Astrocyte (in vitro differentiated cells and primary cell): Measurements from ENCODE around the gene MTA3. TPM values are rescaled to one million over a fixed set of nuclear protein-coding genes. Genes with fewer than 3 reads are reported as not detected.

ENCODE experiments used
- DNase-seq: peaks from one replicate; pipeline ENCODE4 v3.0.0-alpha.2; 2010; ENCODE audit warnings: low read depth
- FAIRE-seq: peaks from 2 replicates; lab custom pipeline; 2011; peaks lifted over from hg19 to GRCh38; lab: Jason Lieb, UNC
- H2AFZ ChIP-seq: 2 replicates; pipeline ENCODE4 v1.6.0; 2012; ENCODE audit warnings: low read depth, low read length, inconsistent platforms
- H3K27ac ChIP-seq: 2 replicates; pipeline ENCODE4 v1.5.1; 2011; ENCODE audit warnings: low read depth, low read length, inconsistent platforms
- H3K27me3 ChIP-seq: 2 replicates; pipeline ENCODE4 v1.6.0; 2011; ENCODE audit warnings: low read length, inconsistent platforms; ENCODE audit not compliant: insufficient read depth
- H3K36me3 ChIP-seq: 2 replicates; pipeline ENCODE4 v1.5.1; 2011; ENCODE audit warnings: low read length, inconsistent platforms; ENCODE audit not compliant: insufficient read depth
- H3K4me1 ChIP-seq: 2 replicates; pipeline ENCODE4 v1.5.1; 2011; ENCODE audit warnings: low read length, inconsistent platforms; ENCODE audit not compliant: insufficient read depth
- H3K4me2 ChIP-seq: 2 replicates; pipeline ENCODE4 v1.6.0; 2012; ENCODE audit warnings: low read length, inconsistent platforms
- H3K4me3 ChIP-seq: 2 replicates; pipeline ENCODE4 v1.5.1; 2011; ENCODE audit warnings: low read depth, mild to moderate bottlenecking, low read length, inconsistent platforms; ENCODE audit not compliant: insufficient read depth
- H3K79me2 ChIP-seq: 2 replicates; pipeline ENCODE4 v1.6.0; 2012; ENCODE audit warnings: mild to moderate bottlenecking, low read length, inconsistent platforms; ENCODE audit not compliant: insufficient read depth
- H3K9ac ChIP-seq: 2 replicates; pipeline ENCODE4 v1.6.0; 2012; ENCODE audit warnings: mild to moderate bottlenecking, low read length, inconsistent platforms
- H3K9me3 ChIP-seq: 2 replicates; pipeline ENCODE4 v1.5.1; 2012; ENCODE audit warnings: low read depth, mild to moderate bottlenecking, low read length, inconsistent platforms; ENCODE audit not compliant: insufficient read depth
- H4K20me1 ChIP-seq: 2 replicates; pipeline ENCODE4 v1.6.0; 2012; ENCODE audit warnings: low read length, inconsistent platforms; ENCODE audit not compliant: insufficient read depth
- H3K27ac Mint-ChIP-seq: one replicate; pipeline ENCODE4 v1.8.0; 2021; ENCODE audit warnings: mild to moderate bottlenecking, mixed read lengths; ENCODE audit not compliant: unreplicated experiment
- H3K27me3 Mint-ChIP-seq: one replicate; pipeline ENCODE4 v1.8.0; 2021; ENCODE audit warnings: low read depth, mixed read lengths; ENCODE audit not compliant: unreplicated experiment
- H3K36me3 Mint-ChIP-seq: one replicate; pipeline ENCODE4 v1.8.0; 2021; ENCODE audit warnings: low read depth, mixed read lengths; ENCODE audit not compliant: unreplicated experiment
- H3K4me1 Mint-ChIP-seq: one replicate; pipeline ENCODE4 v1.8.0; 2021; ENCODE audit warnings: low read depth, mixed read lengths; ENCODE audit not compliant: unreplicated experiment
- H3K4me3 Mint-ChIP-seq: one replicate; pipeline ENCODE4 v1.8.0; 2021; ENCODE audit warnings: mild to moderate bottlenecking, moderate library complexity, mixed read lengths; ENCODE audit not compliant: unreplicated experiment
- H3K9me3 Mint-ChIP-seq: one replicate; pipeline ENCODE4 v1.8.0; 2021; ENCODE audit warnings: mild to moderate bottlenecking, mixed read lengths; ENCODE audit not compliant: unreplicated experiment
- CTCF ChIP-seq: IDR thresholded peaks from 2 replicates; pipeline ENCODE4 v1.5.1; 2011; ENCODE audit warnings: low read depth, mild to moderate bottlenecking, inconsistent platforms, low read length, moderate library complexity; ENCODE audit not compliant: insufficient read depth
- EZH2 ChIP-seq: IDR thresholded peaks from 2 replicates; pipeline ENCODE4 v1.6.1; 2012; ENCODE audit warnings: mild to moderate bottlenecking, low read length, inconsistent platforms; ENCODE audit not compliant: insufficient read depth
- total RNA-seq: library from RNA; stranded (reverse); gene quantifications from 2 replicates; pipeline ENCODE4 v1.2.1, GENCODE V29; 2021

MTA3 gene
- total RNA-seq, 1 donor from 2014 or later: 69.4 TPM

GRCh38 chr2:42764096-42764495 lies 195.7 kb downstream of the MTA3 start, which contains the start of gene OXER1:
OXER1 (minus strand) TSS chr2:42764135; CDS start chr2:42764062, 73 bp downstream.
- no peak for DNase-seq
- Histone ChIP-seq H3K9ac (no peak within 1 kb of the TSS), H2AFZ (no peak within 1 kb of the TSS), H3K4me2 (no peak within 1 kb of the TSS), H3K27ac (no peak within 1 kb of the TSS), H3K36me3 (no peaks in the 10 kb centered on the region), H3K4me1 (no peaks in the 10 kb centered on the region), H3K4me3 (no peak within 1 kb of the TSS), H3K9me3 (no peaks in the 10 kb centered on the region), H3K79me2 (no peaks in the 10 kb centered on the region), H3K27me3 (no peaks in the 10 kb centered on the region), H4K20me1 (no peaks in the 10 kb centered on the region)
- FAIRE-seq: no peak
- Mint-ChIP-seq H3K4me1 (no peaks in the 10 kb centered on the region), H3K4me3 (no peak within 1 kb of the TSS), H3K27me3 (peaks cover 4% of the 10 kb centered on the region), H3K36me3 (peaks cover 25% of the 10 kb centered on the region), H3K9me3 (peaks cover 2% of the 10 kb centered on the region), H3K27ac (no peak within 1 kb of the TSS)
- TF ChIP-seq CTCF (no peak), EZH2 (no peak)

- H3K27ac ChIP-seq: no peak overlapping the region
- Mint-ChIP-seq H3K4me3 (no peak overlapping the region), H3K27me3 (peaks cover 2% of the 10 kb centered on the region), H3K9me3 (peaks cover 2% of the 10 kb centered on the region), H3K27ac (no peak overlapping the region), H3K36me3 (peaks cover 22% of the 10 kb centered on the region), H3K4me1 (no peaks in the 10 kb centered on the region)
- TF ChIP-seq EZH2 (no peak), CTCF (no peak)
- no peaks in the 10 kb centered on the region for H3K79me2 ChIP-seq
- no peaks in the 10 kb centered on the region for H3K27me3 ChIP-seq
- no peak overlapping the region for H2AFZ ChIP-seq
- H3K4me1 ChIP-seq: no peaks in the 10 kb centered on the region
- H3K4me2 ChIP-seq: no peak overlapping the region
- no peaks in the 10 kb centered on the region for H3K36me3 ChIP-seq
- DNase-seq (no peak), FAIRE-seq (no peak)
- no peaks in the 10 kb centered on the region for H3K9me3 ChIP-seq
- no peak overlapping the region for H3K4me3 ChIP-seq
- no peaks in the 10 kb centered on the region for H4K20me1 ChIP-seq
- no peak overlapping the region for H3K9ac ChIP-seq
Measured at GRCh38 chr2:42764901-42765300, 196.5 kb downstream of the MTA3 start.

- Histone ChIP-seq H3K36me3 (no peaks in the 10 kb centered on the region), H3K4me1 (no peaks in the 10 kb centered on the region), H3K27ac (no peak overlapping the region), H3K4me3 (no peak overlapping the region), H3K79me2 (no peaks in the 10 kb centered on the region), H4K20me1 (no peaks in the 10 kb centered on the region), H3K9me3 (no peaks in the 10 kb centered on the region), H3K9ac (no peak overlapping the region), H3K27me3 (no peaks in the 10 kb centered on the region), H3K4me2 (no peak overlapping the region), H2AFZ (no peak overlapping the region)
- Mint-ChIP-seq H3K9me3 (peaks cover 2% of the 10 kb centered on the region), H3K36me3 (peaks cover 18% of the 10 kb centered on the region), H3K4me1 (no peaks in the 10 kb centered on the region), H3K4me3 (no peak overlapping the region), H3K27ac (peak overlapping the region; percentile 68), H3K27me3 (no peaks in the 10 kb centered on the region)
- FAIRE-seq (no peak), DNase-seq (no peak)
- TF ChIP-seq CTCF: no peak
- TF ChIP-seq EZH2: no peak
Measured at GRCh38 chr2:42765686-42766085, 197.3 kb downstream of the MTA3 start.
